AG04450 (cell line): ENCODE measurements around the gene ADAMTS17. TPM values are rescaled to one million over a fixed set of nuclear protein-coding genes. Genes with fewer than 3 reads are reported as not detected.

Source experiments
- CTCF ChIA-PET: fragments of 300-600, 350-600 bp; formaldehyde crosslinking; extraction: SDS; loops from one replicate; lab custom pipeline; 2022; ENCODE audit warnings: antibody characterized with exemption, inconsistent platforms; lab: Charles Lee
- POLR2A ChIA-PET: fragments of 350-600 bp; formaldehyde crosslinking; extraction: SDS; loops from one replicate; lab custom pipeline; 2021; ENCODE audit warnings: antibody characterized with exemption, inconsistent platforms; lab: Yijun Ruan, JAX
- DNase-seq: peaks from one replicate; pipeline ENCODE4 v3.0.0-alpha.2; 2011; ENCODE audit warnings: low read depth, low spot score
- H3K27ac ChIP-seq: one replicate; pipeline ENCODE4 v1.5.1; 2012; ENCODE audit warnings: low read depth, low read length, control low read depth
- H3K27me3 ChIP-seq: one replicate; pipeline ENCODE4 v1.6.0; 2012; ENCODE audit warnings: low read length; ENCODE audit not compliant: control insufficient read depth, insufficient read depth
- H3K4me3 ChIP-seq: 2 replicates; pipeline ENCODE4 v1.5.1; 2011; ENCODE audit warnings: mild to moderate bottlenecking, low read depth, low read length, control low read depth
- H3K9me3 ChIP-seq: 2 replicates; pipeline ENCODE4 v1.5.1; 2012; ENCODE audit warnings: low read length; ENCODE audit not compliant: control insufficient read depth, insufficient read depth
- CTCF ChIP-seq: IDR thresholded peaks from 2 replicates; pipeline ENCODE4 v1.5.1; 2011; ENCODE audit warnings: low read depth, low read length, control low read depth, inconsistent platforms
- polyA plus RNA-seq: library from polyadenylated mRNA; depleted of rRNA; stranded (reverse); fragments of >200 nt; gene quantifications from 2 replicates; pipeline ENCODE4 v1.2.3, GENCODE V29; 2011

ADAMTS17 gene
- polyA plus RNA-seq, 1 experiment = 0.06 TPM

- Histone ChIP-seq H3K27ac (no peak overlapping the region), H3K9me3 (peaks cover 35% of the 10 kb centered on the region), H3K27me3 (no peaks in the 10 kb centered on the region), H3K4me3 (no peak overlapping the region)
- DNase-seq = no peak
- ChIA-PET POLR2A (no interaction called here), CTCF (no interaction called here)
- TF ChIP-seq CTCF = no peak
Observed at GRCh38 chr15:100174904-100175275, 166.9 kb downstream of the ADAMTS17 start.

GRCh38 chr15:100174159-100174903 lies 167.4 kb downstream of the ADAMTS17 start:
- Histone ChIP-seq H3K27me3 (no peaks in the 10 kb centered on the region), H3K9me3 (peaks cover 41% of the 10 kb centered on the region), H3K4me3 (no peak overlapping the region), H3K27ac (no peak overlapping the region)
- DNase-seq = no peak
- POLR2A ChIA-PET = no interaction called here
- no peak for TF ChIP-seq CTCF
- CTCF ChIA-PET = no interaction called here

GRCh38 chr15:100172356-100173024 lies 169.3 kb downstream of the ADAMTS17 start:
- ChIA-PET CTCF (no interaction called here), POLR2A (no interaction called here)
- no peak for DNase-seq
- no peak overlapping the region for H3K27ac ChIP-seq
- no peak overlapping the region for H3K4me3 ChIP-seq
- TF ChIP-seq CTCF = no peak
- peaks cover 53% of the 10 kb centered on the region for H3K9me3 ChIP-seq
- H3K27me3 ChIP-seq = no peaks in the 10 kb centered on the region

- DNase-seq = no peak
- peaks cover 57% of the 10 kb centered on the region for H3K9me3 ChIP-seq
- H3K4me3 ChIP-seq = no peak overlapping the region
- no peak overlapping the region for H3K27ac ChIP-seq
- TF ChIP-seq CTCF = no peak
- ChIA-PET POLR2A (no interaction called here), CTCF (no interaction called here)
- no peaks in the 10 kb centered on the region for H3K27me3 ChIP-seq
Observed at GRCh38 chr15:100171411-100171810, 170.4 kb downstream of the ADAMTS17 start.
